HEK293 (cell line): Measurements from ENCODE around the gene ZNRF2.

Experiments
- CTCF ChIA-PET: fragments of 350-600 bp; formaldehyde crosslinking; extraction: SDS; loops from one replicate; lab custom pipeline; 2021; ENCODE audit warnings: antibody characterized with exemption; lab: Yijun Ruan, JAX
- POLR2A ChIA-PET: fragments of 300-600 bp; formaldehyde crosslinking; extraction: SDS; loops from one replicate; lab custom pipeline; 2020; ENCODE audit warnings: antibody characterized with exemption, inconsistent platforms; lab: Yijun Ruan, JAX
- H3K27ac ChIP-seq: fragments of 200-500 bp; sonication (Bioruptor generic); 2 replicates; pipeline ENCODE4 v1.5.1; 2014; ENCODE audit warnings: low read depth, low read length, control low read depth, inconsistent platforms; ENCODE audit errors: extremely low read depth
- H3K36me3 ChIP-seq, 2 experiments: fragments of 200-500 bp in 1 of 2; sonication (Bioruptor generic) in 1 of 2; 1 replicate in 1 of 2; 2 replicates in 1 of 2; pipeline ENCODE4 v1.5.1; 2014 to 2017; ENCODE audit warnings: inconsistent platforms in 2 of 2, low read length in 2 of 2; ENCODE audit not compliant: control insufficient read depth in 2 of 2, insufficient read depth in 1 of 2
- H3K4me1 ChIP-seq: fragments of 200-500 bp; sonication (Bioruptor generic); 2 replicates; pipeline ENCODE4 v1.5.1; 2014; ENCODE audit warnings: mild to moderate bottlenecking, low read length, inconsistent platforms; ENCODE audit not compliant: control insufficient read depth, insufficient read depth
- H3K4me3 ChIP-seq: 2 replicates; pipeline ENCODE4 v1.5.1; 2011; ENCODE audit warnings: low read depth, mild to moderate bottlenecking, control low read depth, low read length, moderate library complexity
- H3K9me3 ChIP-seq: fragments of 200-500 bp; sonication (Bioruptor generic); 2 replicates; pipeline ENCODE4 v1.5.1; 2014; ENCODE audit warnings: low read depth, low read length, inconsistent platforms; ENCODE audit not compliant: control insufficient read depth, insufficient read depth
- ELK4 ChIP-seq: IDR thresholded peaks from 2 replicates; pipeline ENCODE4 v1.6.1; 2011; ENCODE audit warnings: mild to moderate bottlenecking, low read depth, low read length, borderline replicate concordance
- KLF7 ChIP-seq: fragments of 450-650 bp; formaldehyde crosslinking; IDR thresholded peaks from 2 replicates; pipeline ENCODE4 v1.5.1; 2016; ENCODE audit warnings: missing biosample characterization, missing genetic modification characterization, borderline replicate concordance
- KLF8 ChIP-seq: fragments of 450-650 bp; formaldehyde crosslinking; IDR thresholded peaks from 2 replicates; pipeline ENCODE4 v1.5.1; 2016; ENCODE audit warnings: missing biosample characterization, missing genetic modification characterization
- YY2 ChIP-seq: fragments of 450-650 bp; formaldehyde crosslinking; IDR thresholded peaks from 2 replicates; pipeline ENCODE4 v1.5.1; 2016; ENCODE audit warnings: missing biosample characterization, missing genetic modification characterization
- ZBTB17 ChIP-seq: fragments of 450-650 bp; formaldehyde crosslinking; IDR thresholded peaks from 2 replicates; pipeline ENCODE4 v1.5.1; 2016; ENCODE audit warnings: missing biosample characterization, missing genetic modification characterization
- ZBTB26 ChIP-seq: fragments of 450-650 bp; formaldehyde crosslinking; optimal IDR thresholded peaks from 2 replicates; pipeline ENCODE3; 2016; ENCODE audit warnings: missing biosample characterization, mild to moderate bottlenecking, missing genetic modification characterization
- ZNF23 ChIP-seq: fragments of 450-650 bp; formaldehyde crosslinking; IDR thresholded peaks from 2 replicates; pipeline ENCODE4 v1.5.1; 2016; ENCODE audit warnings: missing biosample characterization, missing genetic modification characterization, borderline replicate concordance
- ZNF302 ChIP-seq: fragments of 450-650 bp; formaldehyde crosslinking; IDR thresholded peaks from 2 replicates; pipeline ENCODE4 v1.5.1; 2016; ENCODE audit warnings: missing biosample characterization, missing genetic modification characterization, low read depth
- ZNF391 ChIP-seq: fragments of 450-650 bp; formaldehyde crosslinking; IDR thresholded peaks from 2 replicates; pipeline ENCODE4 v1.5.1; 2016; ENCODE audit warnings: low read depth, missing biosample characterization, missing genetic modification characterization, borderline replicate concordance
- ZNF596 ChIP-seq: fragments of 450-650 bp; IDR thresholded peaks from 2 replicates; pipeline ENCODE4 v1.5.0; 2018; ENCODE audit warnings: missing biosample characterization, mild to moderate bottlenecking, missing genetic modification characterization, moderate library complexity
- ZNF639 ChIP-seq: fragments of 450-650 bp; formaldehyde crosslinking; IDR thresholded peaks from 2 replicates; pipeline ENCODE4 v1.5.1; 2016; ENCODE audit warnings: missing biosample characterization, missing genetic modification characterization
- ZNF654 ChIP-seq: fragments of 450-650 bp; formaldehyde crosslinking; IDR thresholded peaks from 2 replicates; pipeline ENCODE4 v1.5.1; 2016; ENCODE audit warnings: low read depth, missing biosample characterization, missing genetic modification characterization
- ZSCAN5A ChIP-seq: fragments of 450-650 bp; formaldehyde crosslinking; IDR thresholded peaks from 2 replicates; pipeline ENCODE4 v1.5.1; 2016; ENCODE audit warnings: missing biosample characterization, missing genetic modification characterization
- TF ChIP-seq, protein P1 (sequence below): fragments of 450-650 bp; formaldehyde crosslinking; IDR thresholded peaks from 2 replicates; pipeline ENCODE4 v1.5.1; 2016; ENCODE audit warnings: missing biosample characterization, missing genetic modification characterization, low read depth
- TF ChIP-seq, protein P2 (sequence below): fragments of 450-650 bp; formaldehyde crosslinking; IDR thresholded peaks from 2 replicates; pipeline ENCODE4 v1.5.1; 2016; ENCODE audit warnings: missing biosample characterization, missing genetic modification characterization, borderline replicate concordance
- TF ChIP-seq, protein P3 (sequence below): fragments of 450-650 bp; formaldehyde crosslinking; IDR thresholded peaks from 2 replicates; pipeline ENCODE4 v1.5.1; 2016; ENCODE audit warnings: missing biosample characterization, missing genetic modification characterization

Gene ZNRF2

DNA sequence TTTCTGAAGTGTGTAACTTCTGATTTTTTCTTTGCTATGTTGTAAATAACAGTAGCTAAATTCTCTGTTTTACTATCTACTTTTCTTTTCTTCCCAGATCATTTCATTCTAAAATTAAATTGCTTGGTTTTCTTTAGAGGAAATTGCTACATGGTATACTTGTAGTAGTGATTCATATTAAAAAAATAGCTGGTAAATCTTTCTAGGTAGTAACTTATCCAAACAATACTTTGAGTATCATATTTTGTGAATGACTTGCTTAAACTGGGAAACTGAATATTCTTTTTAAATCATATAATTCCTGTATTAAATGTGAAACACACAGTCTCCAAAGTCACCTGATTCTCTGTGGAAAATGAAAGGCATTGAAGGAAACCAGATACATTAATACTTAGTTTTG is 85.5 kb downstream of the ZNRF2 start:
- Histone ChIP-seq H3K27ac (no peak overlapping the region), H3K4me1 (peaks cover 23% of the 10 kb centered on the region), H3K9me3 (no peaks in the 10 kb centered on the region), H3K4me3 (no peak overlapping the region), H3K36me3 (peaks cover 0 to 5% of the 10 kb centered on the region in 2 experiments; a peak in 1 of 3 replicates)
- ChIA-PET CTCF (interaction anchor here (0.6 to 1.7 kb wide), 2 partner anchors 47 to 626 kb away, joined by 3 read pairs; no protein-coding TSS in a partner anchor), POLR2A (no interaction called here)
- TF ChIP-seq ZBTB17 (tag by site-specific recombination) (no peak), ELK4 (no peak), YY2 (no peak), ZNF596 (tag by site-specific recombination) (no peak), ZBTB26 (tag by site-specific recombination) (no peak), ZNF23 (tag by site-specific recombination) (no peak), ZNF639 (tag by site-specific recombination) (no peak), ZNF391 (tag by site-specific recombination) (no peak), KLF7 (tag by site-specific recombination) (no peak), KLF8 (no peak), ZSCAN5A (no peak), ZNF302 (tag by site-specific recombination) (no peak), ZNF654 (tag by site-specific recombination) (no peak)
- TF ChIP-seq, protein P1, sequence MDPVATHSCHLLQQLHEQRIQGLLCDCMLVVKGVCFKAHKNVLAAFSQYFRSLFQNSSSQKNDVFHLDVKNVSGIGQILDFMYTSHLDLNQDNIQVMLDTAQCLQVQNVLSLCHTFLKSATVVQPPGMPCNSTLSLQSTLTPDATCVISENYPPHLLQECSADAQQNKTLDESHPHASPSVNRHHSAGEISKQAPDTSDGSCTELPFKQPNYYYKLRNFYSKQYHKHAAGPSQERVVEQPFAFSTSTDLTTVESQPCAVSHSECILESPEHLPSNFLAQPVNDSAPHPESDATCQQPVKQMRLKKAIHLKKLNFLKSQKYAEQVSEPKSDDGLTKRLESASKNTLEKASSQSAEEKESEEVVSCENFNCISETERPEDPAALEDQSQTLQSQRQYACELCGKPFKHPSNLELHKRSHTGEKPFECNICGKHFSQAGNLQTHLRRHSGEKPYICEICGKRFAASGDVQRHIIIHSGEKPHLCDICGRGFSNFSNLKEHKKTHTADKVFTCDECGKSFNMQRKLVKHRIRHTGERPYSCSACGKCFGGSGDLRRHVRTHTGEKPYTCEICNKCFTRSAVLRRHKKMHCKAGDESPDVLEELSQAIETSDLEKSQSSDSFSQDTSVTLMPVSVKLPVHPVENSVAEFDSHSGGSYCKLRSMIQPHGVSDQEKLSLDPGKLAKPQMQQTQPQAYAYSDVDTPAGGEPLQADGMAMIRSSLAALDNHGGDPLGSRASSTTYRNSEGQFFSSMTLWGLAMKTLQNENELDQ, result no peak
- TF ChIP-seq, protein P2, sequence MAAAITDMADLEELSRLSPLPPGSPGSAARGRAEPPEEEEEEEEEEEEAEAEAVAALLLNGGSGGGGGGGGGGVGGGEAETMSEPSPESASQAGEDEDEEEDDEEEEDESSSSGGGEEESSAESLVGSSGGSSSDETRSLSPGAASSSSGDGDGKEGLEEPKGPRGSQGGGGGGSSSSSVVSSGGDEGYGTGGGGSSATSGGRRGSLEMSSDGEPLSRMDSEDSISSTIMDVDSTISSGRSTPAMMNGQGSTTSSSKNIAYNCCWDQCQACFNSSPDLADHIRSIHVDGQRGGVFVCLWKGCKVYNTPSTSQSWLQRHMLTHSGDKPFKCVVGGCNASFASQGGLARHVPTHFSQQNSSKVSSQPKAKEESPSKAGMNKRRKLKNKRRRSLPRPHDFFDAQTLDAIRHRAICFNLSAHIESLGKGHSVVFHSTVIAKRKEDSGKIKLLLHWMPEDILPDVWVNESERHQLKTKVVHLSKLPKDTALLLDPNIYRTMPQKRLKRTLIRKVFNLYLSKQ (tag by site-specific recombination), result no peak
- TF ChIP-seq, protein P3, sequence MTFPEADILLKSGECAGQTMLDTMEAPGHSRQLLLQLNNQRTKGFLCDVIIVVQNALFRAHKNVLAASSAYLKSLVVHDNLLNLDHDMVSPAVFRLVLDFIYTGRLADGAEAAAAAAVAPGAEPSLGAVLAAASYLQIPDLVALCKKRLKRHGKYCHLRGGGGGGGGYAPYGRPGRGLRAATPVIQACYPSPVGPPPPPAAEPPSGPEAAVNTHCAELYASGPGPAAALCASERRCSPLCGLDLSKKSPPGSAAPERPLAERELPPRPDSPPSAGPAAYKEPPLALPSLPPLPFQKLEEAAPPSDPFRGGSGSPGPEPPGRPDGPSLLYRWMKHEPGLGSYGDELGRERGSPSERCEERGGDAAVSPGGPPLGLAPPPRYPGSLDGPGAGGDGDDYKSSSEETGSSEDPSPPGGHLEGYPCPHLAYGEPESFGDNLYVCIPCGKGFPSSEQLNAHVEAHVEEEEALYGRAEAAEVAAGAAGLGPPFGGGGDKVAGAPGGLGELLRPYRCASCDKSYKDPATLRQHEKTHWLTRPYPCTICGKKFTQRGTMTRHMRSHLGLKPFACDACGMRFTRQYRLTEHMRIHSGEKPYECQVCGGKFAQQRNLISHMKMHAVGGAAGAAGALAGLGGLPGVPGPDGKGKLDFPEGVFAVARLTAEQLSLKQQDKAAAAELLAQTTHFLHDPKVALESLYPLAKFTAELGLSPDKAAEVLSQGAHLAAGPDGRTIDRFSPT (tag by site-specific recombination), result no peak
- TF ChIP-seq, all 188 proteins: peak for 0
